H1 (cell line): ENCODE results near the gene CSNK1D. TPM values are rescaled to one million over a fixed set of nuclear protein-coding genes. Genes with fewer than 3 reads are reported as not detected.

Experiments used
- CTCF ChIA-PET: fragments of 300-600 bp; sonication (Branson Sonifier 250); formaldehyde crosslinking; loops from one replicate; lab custom pipeline; 2021; ENCODE audit not compliant: partially characterized antibody; lab: Charles Lee
- POLR2A ChIA-PET: fragments of 300-600 bp; sonication (Branson Sonifier 250); formaldehyde crosslinking; loops from one replicate; lab custom pipeline; 2021; ENCODE audit warnings: inconsistent platforms; ENCODE audit not compliant: partially characterized antibody; lab: Charles Lee
- DNase-seq, 2 experiments: peaks; one replicate each; pipeline versions ENCODE4 v3.0.0 to v3.0.0-alpha.2; 2010 to 2022; ENCODE audit warnings: low spot score in 2 of 2, low read depth in 1 of 2, mixed read lengths in 1 of 2
- FAIRE-seq: peaks from 2 replicates; lab custom pipeline; 2011; peaks lifted over from hg19 to GRCh38; lab: Jason Lieb, UNC
- H2AFZ ChIP-seq: 2 replicates; pipeline ENCODE4 v1.8.1; 2012; ENCODE audit warnings: low read length, inconsistent platforms
- H2AK5ac ChIP-seq: 2 replicates; pipeline ENCODE4 v1.6.1; 2013; ENCODE audit warnings: low read depth, low read length
- H2BK120ac ChIP-seq: replicated peaks from 2 replicates; pipeline ENCODE3; 2013; ENCODE audit warnings: low read depth, low read length, inconsistent platforms
- H2BK12ac ChIP-seq: 2 replicates; pipeline ENCODE4 v1.6.1; 2013; ENCODE audit warnings: low read depth, low read length
- H2BK15ac ChIP-seq: 2 replicates; pipeline ENCODE4 v1.6.1; 2013; ENCODE audit warnings: low read length
- H2BK20ac ChIP-seq: 2 replicates; pipeline ENCODE4 v1.6.1; 2013; ENCODE audit warnings: low read length
- H2BK5ac ChIP-seq: 2 replicates; pipeline ENCODE4 v1.6.1; 2013; ENCODE audit warnings: low read depth, low read length
- H3K14ac ChIP-seq: 2 replicates; pipeline ENCODE4 v1.6.1; 2013; ENCODE audit warnings: inconsistent platforms; ENCODE audit not compliant: insufficient read length
- H3K18ac ChIP-seq: 2 replicates; pipeline ENCODE4 v1.6.1; 2013; ENCODE audit warnings: low read length; ENCODE audit errors: extremely low read depth
- H3K23ac ChIP-seq: 2 replicates; pipeline ENCODE4 v1.6.1; 2013; ENCODE audit warnings: inconsistent platforms; ENCODE audit not compliant: insufficient read length
- H3K23me2 ChIP-seq: 2 replicates; pipeline ENCODE4 v1.6.1; 2013; ENCODE audit warnings: low read depth, low read length
- H3K27ac ChIP-seq: 2 replicates; pipeline ENCODE4 v1.6.1; 2011; ENCODE audit warnings: low read depth, low read length, inconsistent platforms
- H3K27me3 ChIP-seq, 4 experiments: replicated peaks in 1 of 4; 1 replicate in 1 of 4; 2 replicates in 3 of 4; pipeline versions ENCODE4 v1.6.1 to v1.8.1; 2011 to 2013; ENCODE audit warnings: low read length in 3 of 4, mild to moderate bottlenecking in 3 of 4, inconsistent platforms in 2 of 4, mixed read lengths in 2 of 4, moderate library complexity in 1 of 4; ENCODE audit not compliant: control insufficient read depth in 3 of 4, insufficient read depth in 3 of 4; ENCODE audit errors: extremely low read depth in 1 of 4
- H3K36me3 ChIP-seq, 4 experiments: 2 replicates each; pipeline versions ENCODE4 v1.6.1 to v1.8.1; 2011 to 2013; ENCODE audit warnings: mild to moderate bottlenecking in 4 of 4, low read length in 3 of 4, moderate library complexity in 2 of 4, control low read depth in 1 of 4, inconsistent platforms in 1 of 4; ENCODE audit not compliant: insufficient read depth in 4 of 4, control insufficient read depth in 2 of 4
- H3K4ac ChIP-seq: replicated peaks from 2 replicates; pipeline ENCODE3; 2013; ENCODE audit warnings: low read length, low read depth, mixed read lengths, inconsistent platforms; ENCODE audit not compliant: insufficient read length
- H3K4me1 ChIP-seq, 4 experiments: replicated peaks in 1 of 4; 1 replicate in 1 of 4; 2 replicates in 3 of 4; pipeline versions ENCODE4 v1.6.1 to v1.8.1; 2011 to 2013; ENCODE audit warnings: low read length in 3 of 4, inconsistent platforms in 2 of 4, mixed read lengths in 1 of 4; ENCODE audit not compliant: insufficient read depth in 4 of 4, control insufficient read depth in 3 of 4
- H3K4me2 ChIP-seq, 2 experiments: 2 replicates each; pipeline versions ENCODE4 v1.6.1 to v1.8.1; 2011 to 2013; ENCODE audit warnings: low read depth in 2 of 2, low read length in 2 of 2, control low read depth in 1 of 2, inconsistent platforms in 1 of 2, mild to moderate bottlenecking in 1 of 2; ENCODE audit not compliant: insufficient read depth in 1 of 2
- H3K4me3 ChIP-seq, 4 experiments: fragments of 200-600, 300-600 bp in 1 of 4; sonication (generic), shearing (Covaris generic), sonication (Bioruptor Twin) in 1 of 4; 2 replicates each; pipeline versions ENCODE4 v1.5.1 to v1.8.1; 2011 to 2016; ENCODE audit warnings: low read length in 4 of 4, low read depth in 3 of 4, control low read depth in 2 of 4, inconsistent platforms in 2 of 4, mild to moderate bottlenecking in 2 of 4, mixed read lengths in 1 of 4, moderate library complexity in 1 of 4; ENCODE audit not compliant: insufficient read depth in 2 of 4; ENCODE audit errors: extremely low read depth in 1 of 4
- H3K56ac ChIP-seq: replicated peaks from 2 replicates; pipeline ENCODE3; 2013; ENCODE audit warnings: low read depth, mild to moderate bottlenecking, mixed read lengths, low read length, inconsistent platforms; ENCODE audit not compliant: insufficient read length
- H3K79me1 ChIP-seq: 2 replicates; pipeline ENCODE4 v1.6.1; 2013; ENCODE audit warnings: low read depth, low read length, control low read depth
- H3K79me2 ChIP-seq, 2 experiments: 2 replicates each; pipeline versions ENCODE4 v1.6.1 to v1.8.1; 2012 to 2013; ENCODE audit warnings: low read length in 2 of 2, mild to moderate bottlenecking in 2 of 2, inconsistent platforms in 1 of 2; ENCODE audit not compliant: insufficient read depth in 2 of 2, control insufficient read depth in 1 of 2
- H3K9ac ChIP-seq, 4 experiments: replicated peaks in 1 of 4; 1 replicate in 1 of 4; 2 replicates in 3 of 4; pipeline versions ENCODE4 v1.6.1 to v1.8.1; 2011 to 2013; ENCODE audit warnings: low read depth in 3 of 4, low read length in 3 of 4, control low read depth in 2 of 4, mild to moderate bottlenecking in 2 of 4, moderate library complexity in 2 of 4, inconsistent platforms in 1 of 4; ENCODE audit errors: extremely low read depth in 1 of 4
- H3K9me3 ChIP-seq, 2 experiments: 2 replicates each; pipeline versions ENCODE4 v1.6.1 to v1.8.1; 2012 to 2013; ENCODE audit warnings: mild to moderate bottlenecking in 2 of 2, moderate library complexity in 2 of 2, control low read depth in 1 of 2, inconsistent platforms in 1 of 2, low read depth in 1 of 2, low read length in 1 of 2, mixed read lengths in 1 of 2; ENCODE audit not compliant: insufficient read depth in 2 of 2
- H4K20me1 ChIP-seq, 2 experiments: replicated peaks in 1 of 2; 2 replicates each; pipeline versions ENCODE3 to v1.8.1; 2011 to 2013; ENCODE audit warnings: inconsistent platforms in 2 of 2, low read length in 2 of 2, mild to moderate bottlenecking in 1 of 2; ENCODE audit not compliant: insufficient read depth in 2 of 2, control insufficient read depth in 1 of 2
- H4K5ac ChIP-seq: 2 replicates; pipeline ENCODE4 v1.6.1; 2013; ENCODE audit warnings: low read length, low read depth, mixed read lengths, inconsistent platforms; ENCODE audit not compliant: insufficient read length
- H4K8ac ChIP-seq: 2 replicates; pipeline ENCODE4 v1.8.0; 2013; ENCODE audit warnings: mild to moderate bottlenecking, moderate library complexity, low read length, inconsistent platforms; ENCODE audit not compliant: insufficient read depth; ENCODE audit errors: extremely low read depth
- H4K91ac ChIP-seq: replicated peaks from 2 replicates; pipeline ENCODE3; 2013; ENCODE audit warnings: low read length, mixed read lengths, inconsistent platforms; ENCODE audit not compliant: insufficient read length
- CREB1 ChIP-seq: IDR thresholded peaks from 2 replicates; pipeline ENCODE4 v1.6.1; 2012; ENCODE audit warnings: inconsistent platforms
- SP2 ChIP-seq: IDR thresholded peaks from 2 replicates; pipeline ENCODE4 v1.6.1; 2012; ENCODE audit warnings: mild to moderate bottlenecking, low read length, inconsistent platforms
- YY1 ChIP-seq: IDR thresholded peaks from 2 replicates; pipeline ENCODE4 v1.6.1; 2011; ENCODE audit warnings: low read depth, mild to moderate bottlenecking, low read length
- WGBS, 2 experiments: shearing (Covaris generic) in 1 of 2; methylation state at CpG; one replicate each; pipeline versions ENCODE4 v1.1.6 to v1.1.7; 2013 to 2015; ENCODE audit warnings: low lambda C conversion rate in 2 of 2, mixed read lengths in 2 of 2, inconsistent platforms in 1 of 2, low coverage in 1 of 2, missing lambda C conversion rate in 1 of 2; ENCODE audit not compliant: insufficient replicate concordance in 2 of 2, insufficient coverage in 1 of 2, insufficient read length in 1 of 2; ENCODE audit errors: extremely low coverage in 1 of 2, missing lambda C conversion rate in 1 of 2; 5-methylcytosine and 5-hydroxymethylcytosine counted together
- polyA plus RNA-seq, 7 experiments: library from polyadenylated mRNA; depleted of rRNA in 3 of 7; stranded (reverse) in 5 of 7; unstranded in 2 of 7; fragments of >200 nt in 5 of 7; fragments of 200-250 nt in 2 of 7; gene quantifications; 1 replicate in 5 of 7; 2 replicates in 1 of 7; 4 replicates in 1 of 7; pipeline versions ENCODE4 v1.2.1 to v1.2.3, GENCODE V29; 2011 to 2013; ENCODE audit warnings: missing spikeins in 2 of 7, mixed read lengths in 2 of 7
- total RNA-seq: library from RNA; stranded (reverse); fragmentation: NEBNext Ultra II Directional; extraction: Animal tissue kit (Norgen Biotek cat#: 25700); gene quantifications from 2 replicates; pipeline ENCODE4 v1.2.1, GENCODE V29; 2021

The CSNK1D gene
- total and polyA plus RNA-seq, 2 of the 8 experiments (the other 6 are each of a cell fraction or from before 2014, with no cell fraction given): 73.5 to 103 TPM

DNA sequence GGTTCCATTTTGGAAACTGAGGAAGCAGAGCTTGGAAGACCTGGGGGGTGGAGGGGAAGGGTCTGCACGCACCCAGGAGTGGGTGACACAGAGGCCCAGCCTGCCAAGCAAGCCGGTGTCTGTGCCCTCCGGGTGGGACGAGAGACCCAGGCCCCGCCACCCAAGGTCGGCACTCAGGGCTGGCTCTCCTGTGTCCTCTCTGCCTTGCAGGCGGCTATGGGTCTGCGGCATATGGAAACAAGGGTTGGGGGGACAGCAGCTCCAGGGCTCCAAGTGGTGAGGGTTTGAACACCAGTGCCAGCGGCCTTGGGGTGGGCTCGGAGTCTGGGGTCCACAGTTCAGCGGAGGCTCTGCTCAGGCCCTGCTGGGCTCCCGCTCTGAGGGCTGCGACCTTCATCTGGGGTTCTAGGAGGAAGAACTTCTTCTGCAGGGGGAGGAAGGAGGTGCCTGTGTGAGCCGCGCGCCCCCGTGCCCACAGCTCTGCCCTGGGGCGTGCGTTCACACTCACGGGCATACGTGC lies 48.5 kb upstream of the CSNK1D start:
- Histone ChIP-seq H4K8ac (peak overlapping the region; percentile 71), H3K9me3 (peaks cover 0 to 14% of the 10 kb centered on the region in 2 experiments; a peak in 1 of 4 replicates), H2BK15ac (0 out of 2 replicates have a peak overlapping the region, but pooled peaks have one; percentile 16), H3K18ac (no peak overlapping the region), H3K23ac (no peak overlapping the region), H3K4me3 (no peak overlapping the region), H3K4ac (no peak overlapping the region), H3K56ac (no peak overlapping the region), H4K91ac (no peak overlapping the region), H3K27ac (no peak overlapping the region), H3K36me3 (no peaks in the 10 kb centered on the region), H2AFZ (no peak overlapping the region), H3K4me1 (peaks cover 0 to 6% (median 4%) of the 10 kb centered on the region in 4 experiments; a peak in 6 of 7 replicates), H4K20me1 (peaks cover 0 to 14% of the 10 kb centered on the region in 2 experiments), H3K4me2 (no peak overlapping the region), H4K5ac (no peak overlapping the region), H3K23me2 (no peaks in the 10 kb centered on the region; the same call in 1 of the 2 replicates), H2BK5ac (no peak overlapping the region), H2BK120ac (no peak overlapping the region), H3K14ac (no peak overlapping the region), H2BK12ac (no peak overlapping the region), H3K79me1 (no peaks in the 10 kb centered on the region), H2AK5ac (no peak overlapping the region), H3K27me3 (no peaks in the 10 kb centered on the region; a peak in 2 of 7 replicates), H2BK20ac (no peak overlapping the region), H3K79me2 (no peaks in the 10 kb centered on the region), H3K9ac (no peak overlapping the region)
- WGBS, 2 experiments: 90% methylated on average over 17 of the region's 21 CpGs; no CpG with 5 or more reads in 1 of the 2 experiments
- no peak for TF ChIP-seq SP2
- TF ChIP-seq CREB1: no peak
- TF ChIP-seq YY1: no peak
- DNase-seq (no peak), FAIRE-seq (no peak)
- POLR2A ChIA-PET: interaction anchor here (1.2 kb wide), 1 partner anchor 10 kb away, joined by 3 read pairs; no protein-coding TSS in a partner anchor
- CTCF ChIA-PET: interaction anchor here (0.5 to 4.7 kb wide), 16 partner anchors 8 to 1289 kb away, joined by 3 to 32 read pairs (median 4); partner anchors contain the start of gene SECTM1
